OCI-LY1 (cell line): ENCODE data around the gene MIX23.

Experiments used
- H2AFZ ChIP-seq: fragments of 200-600 bp; sonication (generic), shearing (Covaris generic); 2 replicates; pipeline ENCODE4 v1.6.0; 2014; ENCODE audit warnings: antibody characterized with exemption, mild to moderate bottlenecking, low read length
- H3F3A ChIP-seq: fragments of 200-600 bp; sonication (generic), shearing (Covaris generic); 2 replicates; pipeline ENCODE4 v1.6.0; 2014; ENCODE audit warnings: mild to moderate bottlenecking, antibody characterized with exemption, low read length, moderate library complexity; ENCODE audit not compliant: insufficient read depth
- H3K27ac ChIP-seq: fragments of 200-600 bp; sonication (generic); 2 replicates; pipeline ENCODE4 v1.5.1; 2014; ENCODE audit warnings: low read length, mixed run types, mild to moderate bottlenecking, low read depth; ENCODE audit not compliant: poor library complexity, severe bottlenecking
- H3K27me3 ChIP-seq: fragments of 200-600 bp; sonication (generic); 2 replicates; pipeline ENCODE4 v1.6.0; 2014; ENCODE audit warnings: antibody characterized with exemption, mild to moderate bottlenecking, low read length, moderate library complexity; ENCODE audit not compliant: insufficient read depth
- H3K36me3 ChIP-seq: fragments of 200-600 bp; sonication (generic); 2 replicates; pipeline ENCODE4 v1.6.1; 2014; ENCODE audit warnings: mild to moderate bottlenecking, antibody characterized with exemption, low read length, moderate library complexity, mixed read lengths; ENCODE audit not compliant: insufficient read depth
- H3K4me1 ChIP-seq: fragments of 200-600 bp; sonication (generic); 2 replicates; pipeline ENCODE4 v1.5.1; 2014; ENCODE audit warnings: mild to moderate bottlenecking, low read length, moderate library complexity; ENCODE audit not compliant: insufficient read depth, severe bottlenecking
- H3K4me2 ChIP-seq: fragments of 200-600 bp; sonication (generic), shearing (Covaris generic); 2 replicates; pipeline ENCODE4 v1.6.1; 2014; ENCODE audit warnings: low read length
- H3K4me3 ChIP-seq: fragments of 200-600 bp; sonication (generic); 2 replicates; pipeline ENCODE4 v1.5.1; 2014; ENCODE audit warnings: low read length, low read depth, mild to moderate bottlenecking, mixed read lengths; ENCODE audit not compliant: poor library complexity, severe bottlenecking
- H3K79me2 ChIP-seq: fragments of 200-600 bp; shearing (Covaris generic); 2 replicates; pipeline ENCODE4 v1.6.1; 2016; ENCODE audit warnings: mixed run types, low read length, mixed read lengths; ENCODE audit not compliant: insufficient read depth
- H3K9ac ChIP-seq: fragments of 200-600 bp; sonication (generic), shearing (Covaris generic); 2 replicates; pipeline ENCODE4 v1.6.1; 2014; ENCODE audit warnings: mild to moderate bottlenecking, low read length, mixed read lengths
- H3K9me2 ChIP-seq: fragments of 200-600 bp; sonication (generic), shearing (Covaris generic); 2 replicates; pipeline ENCODE4 v1.6.1; 2014; ENCODE audit warnings: low read depth, mild to moderate bottlenecking, low read length, mixed read lengths
- H3K9me3 ChIP-seq: fragments of 200-600 bp; shearing (Covaris generic); 2 replicates; pipeline ENCODE4 v1.6.1; 2014; ENCODE audit warnings: low read length, mixed read lengths
- H4K20me1 ChIP-seq: fragments of 200-600 bp; sonication (generic), shearing (Covaris generic); 2 replicates; pipeline ENCODE4 v1.6.0; 2016; ENCODE audit warnings: mild to moderate bottlenecking, low read length; ENCODE audit not compliant: insufficient read depth
- EZH2 ChIP-seq: fragments of 200-600 bp; sonication (generic), shearing (Covaris generic); IDR thresholded peaks from 2 replicates; pipeline ENCODE4 v1.8.0; 2017; ENCODE audit warnings: borderline replicate concordance, mixed run types, mild to moderate bottlenecking, antibody characterized with exemption, low read length, moderate library complexity, mixed read lengths
- TF ChIP-seq, protein P1 (sequence below): fragments of 200-600 bp; sonication (generic), shearing (Covaris generic); IDR thresholded peaks from 2 replicates; pipeline ENCODE4 v1.5.1; 2017; ENCODE audit warnings: mild to moderate bottlenecking, antibody characterized with exemption, low read length, moderate library complexity, mixed read lengths

MIX23 gene

DNA sequence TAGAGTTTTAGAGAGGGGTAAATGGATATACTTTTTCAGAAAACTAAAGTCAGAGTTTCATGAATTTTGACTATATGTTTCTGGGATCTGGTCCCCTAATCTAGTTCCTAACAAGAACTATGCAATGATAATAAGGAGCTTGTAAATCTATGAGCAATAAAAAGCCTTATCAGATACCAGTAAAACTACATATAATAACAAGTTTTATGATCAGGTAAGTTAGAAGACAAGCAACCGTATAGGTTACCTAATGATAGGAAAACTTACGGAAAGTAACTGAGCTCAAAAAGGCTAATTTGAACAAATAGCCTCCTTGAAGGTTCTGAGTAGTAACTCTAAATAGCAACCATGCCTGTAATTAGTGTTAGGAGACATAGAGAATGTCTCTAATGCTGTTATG is 21.0 kb downstream of the MIX23 start:
- H2AFZ ChIP-seq = no peak overlapping the region
- no peaks in the 10 kb centered on the region for H3K9me2 ChIP-seq
- no peak overlapping the region for H3K4me3 ChIP-seq
- no peak overlapping the region for H3K4me2 ChIP-seq
- H4K20me1 ChIP-seq = no peaks in the 10 kb centered on the region
- TF ChIP-seq, protein P1, sequence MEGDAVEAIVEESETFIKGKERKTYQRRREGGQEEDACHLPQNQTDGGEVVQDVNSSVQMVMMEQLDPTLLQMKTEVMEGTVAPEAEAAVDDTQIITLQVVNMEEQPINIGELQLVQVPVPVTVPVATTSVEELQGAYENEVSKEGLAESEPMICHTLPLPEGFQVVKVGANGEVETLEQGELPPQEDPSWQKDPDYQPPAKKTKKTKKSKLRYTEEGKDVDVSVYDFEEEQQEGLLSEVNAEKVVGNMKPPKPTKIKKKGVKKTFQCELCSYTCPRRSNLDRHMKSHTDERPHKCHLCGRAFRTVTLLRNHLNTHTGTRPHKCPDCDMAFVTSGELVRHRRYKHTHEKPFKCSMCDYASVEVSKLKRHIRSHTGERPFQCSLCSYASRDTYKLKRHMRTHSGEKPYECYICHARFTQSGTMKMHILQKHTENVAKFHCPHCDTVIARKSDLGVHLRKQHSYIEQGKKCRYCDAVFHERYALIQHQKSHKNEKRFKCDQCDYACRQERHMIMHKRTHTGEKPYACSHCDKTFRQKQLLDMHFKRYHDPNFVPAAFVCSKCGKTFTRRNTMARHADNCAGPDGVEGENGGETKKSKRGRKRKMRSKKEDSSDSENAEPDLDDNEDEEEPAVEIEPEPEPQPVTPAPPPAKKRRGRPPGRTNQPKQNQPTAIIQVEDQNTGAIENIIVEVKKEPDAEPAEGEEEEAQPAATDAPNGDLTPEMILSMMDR = no peak
- no peak for TF ChIP-seq EZH2
- no peak overlapping the region for H3K27ac ChIP-seq
- no peak overlapping the region for H3K9ac ChIP-seq
- no peaks in the 10 kb centered on the region for H3K79me2 ChIP-seq
- H3F3A ChIP-seq = no peaks in the 10 kb centered on the region
- no peaks in the 10 kb centered on the region for H3K27me3 ChIP-seq
- H3K4me1 ChIP-seq = no peaks in the 10 kb centered on the region
- H3K9me3 ChIP-seq = no peaks in the 10 kb centered on the region
- H3K36me3 ChIP-seq = peaks cover 68% of the 10 kb centered on the region

DNA sequence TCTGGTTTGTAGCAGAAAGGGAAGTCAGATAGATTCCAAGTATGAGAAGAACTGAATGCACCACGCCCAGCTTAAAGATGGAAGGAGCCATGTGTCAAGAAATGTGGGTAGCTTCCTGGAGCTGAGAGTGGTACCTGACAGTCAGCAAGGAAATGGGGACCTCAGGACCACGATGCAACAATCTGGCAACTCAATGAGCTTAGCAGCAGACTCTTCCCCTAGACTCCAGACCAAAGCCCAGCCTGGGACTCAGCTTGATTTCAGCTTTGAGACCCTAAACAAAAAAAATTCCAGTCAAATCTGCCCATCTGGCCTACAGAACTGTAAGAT is 24.4 kb downstream of the MIX23 start:
- Histone ChIP-seq H2AFZ (no peak overlapping the region), H3K79me2 (no peaks in the 10 kb centered on the region), H3K27me3 (no peaks in the 10 kb centered on the region), H3K4me1 (no peaks in the 10 kb centered on the region), H3K9me2 (no peaks in the 10 kb centered on the region), H3K4me3 (no peak overlapping the region), H3K9me3 (no peaks in the 10 kb centered on the region), H3K27ac (no peak overlapping the region), H3K9ac (no peak overlapping the region), H3K4me2 (no peak overlapping the region), H3K36me3 (peaks cover 40% of the 10 kb centered on the region), H4K20me1 (no peaks in the 10 kb centered on the region), H3F3A (no peaks in the 10 kb centered on the region)
- TF ChIP-seq EZH2 = no peak
- TF ChIP-seq, protein P1 = no peak

DNA sequence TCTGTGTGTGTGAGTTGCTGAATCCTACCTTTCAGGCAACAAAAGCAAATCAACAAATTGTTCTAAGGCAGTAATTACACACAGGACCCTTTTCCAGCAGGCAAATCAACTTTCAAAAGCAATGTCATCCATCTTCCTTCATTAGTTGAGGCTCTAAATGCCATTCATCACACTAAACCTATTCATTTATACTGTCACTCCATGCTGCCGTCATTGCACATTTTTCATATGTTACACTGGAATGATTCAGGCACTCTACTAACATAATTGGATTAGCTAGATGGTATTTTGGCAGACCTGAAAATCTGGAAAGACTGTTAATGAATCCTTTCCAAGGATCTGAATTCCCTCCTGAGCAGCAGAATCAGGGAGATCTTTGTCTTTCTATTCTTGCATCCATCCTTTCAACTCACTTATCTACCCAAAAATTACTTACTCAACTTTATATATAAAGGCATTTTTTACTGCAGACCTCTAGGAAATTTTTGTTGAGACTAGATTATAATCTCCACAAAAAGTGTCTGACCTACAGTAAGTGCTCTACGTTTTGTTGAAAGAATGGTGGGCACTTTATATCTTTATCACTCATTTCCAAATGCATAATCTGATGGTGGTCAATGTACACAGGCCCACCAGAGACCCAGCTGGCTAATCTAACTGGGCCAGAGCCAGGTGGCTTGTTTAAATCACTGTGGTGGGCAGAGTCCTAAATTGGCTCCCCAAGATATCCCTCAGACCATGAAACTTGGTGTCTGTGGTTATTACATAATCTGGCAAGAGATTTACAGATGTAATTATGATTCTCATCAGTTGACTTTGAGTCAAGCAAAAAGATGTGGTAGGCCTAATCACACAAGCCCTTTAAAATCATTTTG is 25.0 kb downstream of the MIX23 start:
- Histone ChIP-seq H3K9ac (no peak overlapping the region), H3K9me3 (no peaks in the 10 kb centered on the region), H3K4me2 (no peak overlapping the region), H3F3A (no peaks in the 10 kb centered on the region), H4K20me1 (no peaks in the 10 kb centered on the region), H3K4me3 (no peak overlapping the region), H2AFZ (no peak overlapping the region), H3K27ac (no peak overlapping the region), H3K9me2 (no peaks in the 10 kb centered on the region), H3K4me1 (no peaks in the 10 kb centered on the region), H3K27me3 (no peaks in the 10 kb centered on the region), H3K36me3 (peaks cover 34% of the 10 kb centered on the region), H3K79me2 (no peaks in the 10 kb centered on the region)
- no peak for TF ChIP-seq EZH2
- TF ChIP-seq, protein P1 = no peak
